ENCODE measurements around the gene AGBL1. TPM values are rescaled to one million over a fixed set of nuclear protein-coding genes. Genes with fewer than 3 reads are reported as not detected.

The AGBL1 gene
- total and polyA plus RNA-seq, 2 donors (not counting 3 experiments of a cell fraction or from before 2014, with no cell fraction given), result not detected

DNA sequence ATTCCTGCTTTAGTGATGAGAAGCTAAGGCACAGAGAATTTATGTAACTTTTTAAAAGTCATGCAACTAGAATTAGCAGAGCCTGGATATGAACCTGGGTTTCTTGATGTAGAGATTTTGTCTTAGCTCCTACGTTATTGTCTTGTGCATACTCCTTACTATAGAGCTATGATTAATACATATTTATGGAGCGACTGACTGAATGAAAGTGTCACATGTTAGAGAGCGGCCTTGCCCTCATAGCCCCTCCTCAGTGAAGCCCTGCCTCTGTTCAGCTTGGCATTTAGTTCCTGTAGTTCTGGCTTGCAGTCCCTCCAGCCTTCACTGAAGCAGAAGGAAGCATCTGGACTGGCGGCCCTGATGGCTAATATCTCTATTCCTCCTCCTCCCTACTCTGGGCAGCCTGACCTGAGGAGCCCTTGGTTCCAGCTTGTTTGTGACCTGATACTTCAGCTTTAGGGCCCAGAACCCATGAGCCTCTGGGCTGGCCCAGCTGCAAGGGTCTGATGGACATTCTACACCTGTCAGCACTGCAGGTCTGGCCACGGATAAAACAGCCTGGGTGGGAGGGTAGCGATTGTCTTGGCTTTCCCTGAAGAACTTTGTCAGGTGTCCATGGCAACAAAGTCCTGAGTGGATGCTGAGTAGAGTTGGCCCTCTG, 13.4 kb upstream of the AGBL1 start:
- Histone ChIP-seq H4K20me1 (replicated peaks; ENCODE audit: control insufficient read depth, extremely low read depth, insufficient read depth, low read length) (no peaks in the 10 kb centered on the region), H3K4me3 (replicated peaks in 1 of 3; ENCODE audit: insufficient read depth in 1 of 3, low read depth in 1 of 3, low read length in 3 of 3) (no peak overlapping the region), H3K27ac (ENCODE audit: insufficient read depth, low read depth, low read length) (no peak overlapping the region), H3K79me2 (ENCODE audit: control insufficient read depth, insufficient read depth, low read length) (no peaks in the 10 kb centered on the region), H3K9me3 (replicated peaks; ENCODE audit: control insufficient read depth, insufficient read depth, low read length) (no peaks in the 10 kb centered on the region), H3K27me3 (ENCODE audit: control insufficient read depth in 2 of 2, insufficient read depth in 2 of 2, low read length in 2 of 2) (no peaks in the 10 kb centered on the region), H3K9ac (replicated peaks; ENCODE audit: extremely low read depth, insufficient read depth, low read length) (no peak overlapping the region), H3K4me1 (ENCODE audit: control insufficient read depth, extremely low read depth, insufficient read depth, low read length) (no peaks in the 10 kb centered on the region), H3K36me3 (ENCODE audit: control insufficient read depth in 2 of 2, extremely low read depth in 1 of 2, insufficient read depth in 2 of 2, low read length in 2 of 2) (no peaks in the 10 kb centered on the region), H3K4me2 (ENCODE audit: insufficient read depth, low read length) (no peak overlapping the region), H3K9me1 (replicated peaks; ENCODE audit: control insufficient read depth, extremely low read depth, insufficient read depth, low read length) (no peaks in the 10 kb centered on the region), H2AFZ (ENCODE audit: low read depth, low read length) (no peak overlapping the region)
- intact Hi-C loops (cut with micrococcal nuclease) (no loop called here), dilution Hi-C loops (cut with MboI; ENCODE audit: extremely low pct_ligation_motif_present, low sequenced_read_pairs) (no loop called here)
- no peak for FAIRE-seq
- no TSS peak for BruUV-seq (replicated peaks)
- ChIA-PET CTCF (no interaction called here), POLR2A (no interaction called here)
- no peak for TF ChIP-seq EZH2 (IDR thresholded peaks at IDR 0.05; ENCODE audit: borderline replicate concordance, low read depth, low read length, severe bottlenecking)
- no peak for TF ChIP-seq JUN (IDR thresholded peaks at IDR 0.05; ENCODE audit: borderline replicate concordance, insufficient read depth, insufficient read length, low read depth)
- TF ChIP-seq FOS (IDR thresholded peaks at IDR 0.05; ENCODE audit: borderline replicate concordance, insufficient read depth, low read length), result no peak
- no peak for TF ChIP-seq GATA2 (IDR thresholded peaks at IDR 0.05; ENCODE audit: insufficient read depth, insufficient read length, low read depth, low read length)
- TF ChIP-seq, protein P1, sequence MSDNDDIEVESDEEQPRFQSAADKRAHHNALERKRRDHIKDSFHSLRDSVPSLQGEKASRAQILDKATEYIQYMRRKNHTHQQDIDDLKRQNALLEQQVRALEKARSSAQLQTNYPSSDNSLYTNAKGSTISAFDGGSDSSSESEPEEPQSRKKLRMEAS (IDR thresholded peaks at IDR 0.05; ENCODE audit: insufficient read depth, insufficient read length), result no peak
- no peak for TF ChIP-seq MYC (IDR thresholded peaks at IDR 0.05; ENCODE audit: low read depth, low read length)
- no peak for TF ChIP-seq POLR2A (IDR thresholded peaks at IDR 0.05; ENCODE audit: low read depth, low read length)
- no peak for TF ChIP-seq POLR2AphosphoS5 (IDR thresholded peaks at IDR 0.05; ENCODE audit: insufficient read depth, low read depth, low read length)
- TF ChIP-seq, protein P2, sequence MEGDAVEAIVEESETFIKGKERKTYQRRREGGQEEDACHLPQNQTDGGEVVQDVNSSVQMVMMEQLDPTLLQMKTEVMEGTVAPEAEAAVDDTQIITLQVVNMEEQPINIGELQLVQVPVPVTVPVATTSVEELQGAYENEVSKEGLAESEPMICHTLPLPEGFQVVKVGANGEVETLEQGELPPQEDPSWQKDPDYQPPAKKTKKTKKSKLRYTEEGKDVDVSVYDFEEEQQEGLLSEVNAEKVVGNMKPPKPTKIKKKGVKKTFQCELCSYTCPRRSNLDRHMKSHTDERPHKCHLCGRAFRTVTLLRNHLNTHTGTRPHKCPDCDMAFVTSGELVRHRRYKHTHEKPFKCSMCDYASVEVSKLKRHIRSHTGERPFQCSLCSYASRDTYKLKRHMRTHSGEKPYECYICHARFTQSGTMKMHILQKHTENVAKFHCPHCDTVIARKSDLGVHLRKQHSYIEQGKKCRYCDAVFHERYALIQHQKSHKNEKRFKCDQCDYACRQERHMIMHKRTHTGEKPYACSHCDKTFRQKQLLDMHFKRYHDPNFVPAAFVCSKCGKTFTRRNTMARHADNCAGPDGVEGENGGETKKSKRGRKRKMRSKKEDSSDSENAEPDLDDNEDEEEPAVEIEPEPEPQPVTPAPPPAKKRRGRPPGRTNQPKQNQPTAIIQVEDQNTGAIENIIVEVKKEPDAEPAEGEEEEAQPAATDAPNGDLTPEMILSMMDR (IDR thresholded peaks at IDR 0.05; ENCODE audit: extremely low read depth in 1 of 2, insufficient read depth in 1 of 2, low read depth in 1 of 2, low read length in 2 of 2), result no peak
- no peak for DNase-seq (ENCODE audit: low read depth, low spot score)

Measured in endothelial cell of umbilical vein (primary cell).